Measurements from ENCODE around the gene PHF5A. TPM values are rescaled to one million over a fixed set of nuclear protein-coding genes. Genes with fewer than 3 reads are reported as not detected.
A peak's percentile ranks its signal among the peaks of the same experiment; 100 is the strongest.

PHF5A gene
- total RNA-seq, 1 donor from 2014 or later: 36.1 TPM

GRCh38 chr22:41478473-41478872, 10.0 kb upstream of the PHF5A start:
- TF ChIP-seq, protein P1, sequence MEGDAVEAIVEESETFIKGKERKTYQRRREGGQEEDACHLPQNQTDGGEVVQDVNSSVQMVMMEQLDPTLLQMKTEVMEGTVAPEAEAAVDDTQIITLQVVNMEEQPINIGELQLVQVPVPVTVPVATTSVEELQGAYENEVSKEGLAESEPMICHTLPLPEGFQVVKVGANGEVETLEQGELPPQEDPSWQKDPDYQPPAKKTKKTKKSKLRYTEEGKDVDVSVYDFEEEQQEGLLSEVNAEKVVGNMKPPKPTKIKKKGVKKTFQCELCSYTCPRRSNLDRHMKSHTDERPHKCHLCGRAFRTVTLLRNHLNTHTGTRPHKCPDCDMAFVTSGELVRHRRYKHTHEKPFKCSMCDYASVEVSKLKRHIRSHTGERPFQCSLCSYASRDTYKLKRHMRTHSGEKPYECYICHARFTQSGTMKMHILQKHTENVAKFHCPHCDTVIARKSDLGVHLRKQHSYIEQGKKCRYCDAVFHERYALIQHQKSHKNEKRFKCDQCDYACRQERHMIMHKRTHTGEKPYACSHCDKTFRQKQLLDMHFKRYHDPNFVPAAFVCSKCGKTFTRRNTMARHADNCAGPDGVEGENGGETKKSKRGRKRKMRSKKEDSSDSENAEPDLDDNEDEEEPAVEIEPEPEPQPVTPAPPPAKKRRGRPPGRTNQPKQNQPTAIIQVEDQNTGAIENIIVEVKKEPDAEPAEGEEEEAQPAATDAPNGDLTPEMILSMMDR (IDR thresholded peaks at IDR 0.05; ENCODE audit: partially characterized antibody, unreplicated experiment): no peak
- H3K4me3 Mint-ChIP-seq (ENCODE audit: unreplicated experiment): peak overlapping the region; percentile 25
- peaks cover 10% of the 10 kb centered on the region for H3K27me3 Mint-ChIP-seq (ENCODE audit: unreplicated experiment)
- H3K4me1 Mint-ChIP-seq (ENCODE audit: low read depth, unreplicated experiment): peaks cover 42% of the 10 kb centered on the region
- no peaks in the 10 kb centered on the region for H3K36me3 Mint-ChIP-seq (ENCODE audit: unreplicated experiment)
- peak overlapping the region; percentile 93 for H3K27ac Mint-ChIP-seq (ENCODE audit: unreplicated experiment)
- peaks cover 4% of the 10 kb centered on the region for H3K9me3 Mint-ChIP-seq (ENCODE audit: unreplicated experiment)
- DNase-seq: no peak

GRCh38 chr22:41474872-41475451, 6.5 kb upstream of the PHF5A start:
- H3K36me3 Mint-ChIP-seq (ENCODE audit: unreplicated experiment): no peaks in the 10 kb centered on the region
- no peak overlapping the region for H3K4me3 Mint-ChIP-seq (ENCODE audit: unreplicated experiment)
- H3K4me1 Mint-ChIP-seq (ENCODE audit: low read depth, unreplicated experiment): peaks cover 20% of the 10 kb centered on the region
- no peak for DNase-seq
- peaks cover 2% of the 10 kb centered on the region for H3K9me3 Mint-ChIP-seq (ENCODE audit: unreplicated experiment)
- H3K27ac Mint-ChIP-seq (ENCODE audit: unreplicated experiment): no peak overlapping the region
- TF ChIP-seq, protein P1 (IDR thresholded peaks at IDR 0.05; ENCODE audit: partially characterized antibody, unreplicated experiment): no peak
- H3K27me3 Mint-ChIP-seq (ENCODE audit: unreplicated experiment): peaks cover 7% of the 10 kb centered on the region

GRCh38 chr22:41471568-41471967, 3.1 kb upstream of the PHF5A start:
- H3K4me3 Mint-ChIP-seq (ENCODE audit: unreplicated experiment): no peak overlapping the region
- no peak for DNase-seq
- peaks cover 6% of the 10 kb centered on the region for H3K4me1 Mint-ChIP-seq (ENCODE audit: low read depth, unreplicated experiment)
- peaks cover 5% of the 10 kb centered on the region for H3K27me3 Mint-ChIP-seq (ENCODE audit: unreplicated experiment)
- H3K9me3 Mint-ChIP-seq (ENCODE audit: unreplicated experiment): peaks cover 4% of the 10 kb centered on the region
- TF ChIP-seq, protein P1 (IDR thresholded peaks at IDR 0.05; ENCODE audit: partially characterized antibody, unreplicated experiment): no peak
- no peak overlapping the region for H3K27ac Mint-ChIP-seq (ENCODE audit: unreplicated experiment)
- H3K36me3 Mint-ChIP-seq (ENCODE audit: unreplicated experiment): no peaks in the 10 kb centered on the region

DNA sequence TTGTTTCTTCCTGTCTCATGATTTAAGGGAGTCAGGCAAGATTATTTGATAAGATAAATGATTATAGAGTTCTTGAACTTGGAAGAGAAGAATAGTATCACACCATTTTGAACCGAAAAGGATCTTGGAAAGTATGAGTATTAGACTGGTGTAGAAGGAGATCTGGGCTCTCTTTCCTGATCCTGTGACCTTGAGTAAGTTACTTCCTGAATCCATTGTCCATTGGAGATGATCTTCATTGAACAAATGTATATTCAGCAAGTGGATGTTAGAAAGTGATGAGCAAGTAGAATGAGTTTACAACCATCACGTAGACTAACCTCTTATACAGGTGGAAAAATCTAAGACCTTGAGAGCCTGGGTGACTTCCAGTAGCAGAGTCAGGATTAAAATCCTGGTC, 2.4 kb upstream of the PHF5A start:
- Mint-ChIP-seq H3K36me3 (ENCODE audit: unreplicated experiment) (no peaks in the 10 kb centered on the region), H3K27me3 (ENCODE audit: unreplicated experiment) (peaks cover 5% of the 10 kb centered on the region), H3K27ac (ENCODE audit: unreplicated experiment) (no peak overlapping the region), H3K4me3 (ENCODE audit: unreplicated experiment) (peak overlapping the region; percentile 71), H3K4me1 (ENCODE audit: low read depth, unreplicated experiment) (peaks cover 6% of the 10 kb centered on the region), H3K9me3 (ENCODE audit: unreplicated experiment) (peaks cover 4% of the 10 kb centered on the region)
- TF ChIP-seq, protein P1 (IDR thresholded peaks at IDR 0.05; ENCODE audit: partially characterized antibody, unreplicated experiment): no peak
- DNase-seq: no peak

DNA sequence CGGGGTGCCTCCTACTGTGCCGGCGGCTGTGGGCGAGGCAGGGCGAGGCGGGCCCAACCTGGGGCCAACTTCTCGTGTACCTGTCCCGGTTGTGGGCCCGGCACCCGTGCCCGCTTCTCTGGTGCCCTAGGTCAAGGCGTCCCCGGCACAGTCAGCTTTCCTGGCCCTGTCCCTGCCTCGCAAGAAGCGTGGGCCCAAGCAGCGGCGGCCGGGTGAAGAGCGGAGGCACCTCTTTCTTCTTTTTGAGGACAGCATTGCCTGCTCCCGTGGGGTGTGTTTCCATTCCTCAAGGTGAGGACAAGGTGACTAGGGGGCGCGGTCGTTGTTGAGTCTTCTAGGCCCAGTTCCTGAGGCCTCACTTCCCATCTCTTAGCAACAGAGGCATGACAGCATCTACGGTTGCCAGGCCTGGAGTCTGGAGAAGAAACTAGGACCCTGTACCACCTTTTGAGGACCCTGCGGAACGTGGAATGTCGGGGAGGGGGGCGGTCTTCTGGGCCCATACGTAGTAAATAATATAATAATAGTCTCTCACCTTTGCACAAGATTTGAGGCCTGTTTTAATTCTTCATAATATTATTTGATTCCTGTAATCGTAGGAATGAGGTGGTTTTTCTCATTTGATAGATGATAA, 843 bp upstream of the PHF5A start:
- Mint-ChIP-seq H3K36me3 (ENCODE audit: unreplicated experiment) (no peaks in the 10 kb centered on the region), H3K9me3 (ENCODE audit: unreplicated experiment) (peaks cover 4% of the 10 kb centered on the region), H3K27me3 (ENCODE audit: unreplicated experiment) (peaks cover 5% of the 10 kb centered on the region), H3K4me3 (ENCODE audit: unreplicated experiment) (peak overlapping the region; percentile 97), H3K27ac (ENCODE audit: unreplicated experiment) (peak overlapping the region; percentile 99), H3K4me1 (ENCODE audit: low read depth, unreplicated experiment) (peaks cover 6% of the 10 kb centered on the region)
- TF ChIP-seq, protein P1 (IDR thresholded peaks at IDR 0.05; ENCODE audit: partially characterized antibody, unreplicated experiment): no peak
- DNase-seq: no peak
